Measurements from ENCODE around the gene SCAMP2. TPM values are rescaled to one million over a fixed set of nuclear protein-coding genes. Genes with fewer than 3 reads are reported as not detected.

Gene SCAMP2
- total RNA-seq, 4 donors from 2014 or later: 46.3 to 122 (median 74.3) TPM

- no peaks in the 10 kb centered on the region for H3K9me3 ChIP-seq
- TF ChIP-seq POLR2A (IDR thresholded peaks at IDR 0.05) (no peak), CTCF (IDR thresholded peaks at IDR 0.05 in 4 of 5, conservative IDR thresholded peaks at IDR 0.05 in 1 of 5) (no peak)
- intact Hi-C loops (cut with DNase I; ENCODE audit: low total_unique reads) (no loop called here), in situ Hi-C loops (cut with MboI; ENCODE audit: low sequenced_read_pairs in 4 of 4) (no loop called here)
- DNase-seq (no peak), ATAC-seq (no peak)
- H3K27me3 ChIP-seq: no peaks in the 10 kb centered on the region
- no peak overlapping the region for H3K4me3 ChIP-seq
- no peak overlapping the region for H3K27ac ChIP-seq
- H3K36me3 ChIP-seq: peaks cover 0 to 26% of the 10 kb centered on the region in 2 donors
- H3K4me1 ChIP-seq: peaks cover 8 to 9% of the 10 kb centered on the region in 2 donors
Measured at GRCh38 chr15:74836846-74837245, 36.3 kb downstream of the SCAMP2 start.

GRCh38 chr15:74835312-74835823 lies 37.8 kb downstream of the SCAMP2 start:
- Histone ChIP-seq H3K9me3 (no peaks in the 10 kb centered on the region), H3K4me3 (no peak overlapping the region), H3K27ac (no peak overlapping the region), H3K27me3 (no peaks in the 10 kb centered on the region), H3K36me3 (peaks cover 0 to 16% of the 10 kb centered on the region in 2 donors), H3K4me1 (peaks cover 16 to 19% of the 10 kb centered on the region in 2 donors)
- intact Hi-C loops (cut with DNase I; ENCODE audit: low total_unique reads): loop anchor here (2.0 kb wide), 1 partner anchor 65 kb away; no protein-coding TSS in a partner anchor
- ATAC-seq: peak; percentile 40 to 57
- DNase-seq: peak in 1 of 2 donors; percentile 56
- no peak for TF ChIP-seq POLR2A (IDR thresholded peaks at IDR 0.05)
- TF ChIP-seq CTCF (IDR thresholded peaks at IDR 0.05 in 4 of 5, conservative IDR thresholded peaks at IDR 0.05 in 1 of 5): peak; percentile 61 to 80 (median 71)
- in situ Hi-C loops (cut with MboI; ENCODE audit: low sequenced_read_pairs in 4 of 4): no loop called here

- intact Hi-C loops (cut with DNase I; ENCODE audit: low total_unique reads) (loop anchor here (2.0 kb wide), 1 partner anchor 63 kb away; no protein-coding TSS in a partner anchor), in situ Hi-C loops (cut with MboI; ENCODE audit: low sequenced_read_pairs in 4 of 4) (no loop called here)
- ATAC-seq (no peak), DNase-seq (no peak)
- Histone ChIP-seq H3K27me3 (no peaks in the 10 kb centered on the region), H3K4me1 (peaks cover 16 to 19% of the 10 kb centered on the region in 2 donors), H3K4me3 (no peak overlapping the region), H3K36me3 (peaks cover 0 to 10% of the 10 kb centered on the region in 2 donors), H3K27ac (no peak overlapping the region), H3K9me3 (no peaks in the 10 kb centered on the region)
- no peak for TF ChIP-seq POLR2A (IDR thresholded peaks at IDR 0.05)
- no peak for TF ChIP-seq CTCF (IDR thresholded peaks at IDR 0.05 in 4 of 5, conservative IDR thresholded peaks at IDR 0.05 in 1 of 5)
Measured at GRCh38 chr15:74833376-74834107, 39.6 kb downstream of the SCAMP2 start.

- Histone ChIP-seq H3K4me3 (no peak overlapping the region), H3K4me1 (peaks cover 16 to 19% of the 10 kb centered on the region in 2 donors), H3K27ac (no peak overlapping the region), H3K9me3 (no peaks in the 10 kb centered on the region), H3K27me3 (peaks cover 0 to 1% (median 0%) of the 10 kb centered on the region in 3 donors), H3K36me3 (peaks cover 0 to 5% of the 10 kb centered on the region in 2 donors)
- DNase-seq (no peak), ATAC-seq (no peak)
- in situ Hi-C loops (cut with MboI; ENCODE audit: low sequenced_read_pairs in 4 of 4): no loop called here
- no peak for TF ChIP-seq POLR2A (IDR thresholded peaks at IDR 0.05)
- intact Hi-C loops (cut with DNase I; ENCODE audit: low total_unique reads): no loop called here
Measured at GRCh38 chr15:74832826-74833225, 40.3 kb downstream of the SCAMP2 start.

- TF ChIP-seq CTCF (IDR thresholded peaks at IDR 0.05 in 4 of 5, conservative IDR thresholded peaks at IDR 0.05 in 1 of 5): no peak
- no peak for TF ChIP-seq POLR2A (IDR thresholded peaks at IDR 0.05)
- ATAC-seq: peak; percentile 64 to 81
- peaks cover 16 to 19% of the 10 kb centered on the region in 2 donors for H3K4me1 ChIP-seq
- DNase-seq: peak; percentile 11 to 61
- no peaks in the 10 kb centered on the region for H3K9me3 ChIP-seq
- peaks cover 0 to 5% of the 10 kb centered on the region in 2 donors for H3K36me3 ChIP-seq
- intact Hi-C loops (cut with DNase I; ENCODE audit: low total_unique reads) (no loop called here), in situ Hi-C loops (cut with MboI; ENCODE audit: low sequenced_read_pairs in 4 of 4) (no loop called here)
- H3K27me3 ChIP-seq: peaks cover 2 to 9% (median 2%) of the 10 kb centered on the region in 3 donors
- H3K4me3 ChIP-seq: no peak overlapping the region
- peak overlapping the region; percentile 53 to 78 (median 65) for H3K27ac ChIP-seq
Measured at GRCh38 chr15:74831813-74832495, 41.2 kb downstream of the SCAMP2 start.

All from gastrocnemius medialis (tissue), 4 donors.